Prostate gland (tissue), 2 donors: ENCODE data around the gene FAM98B.

Experiments used
- POLR2A ChIP-seq: fragments of 450-650 bp; IDR thresholded peaks from one replicate; pipeline ENCODE4 v1.6.1; 2016; ENCODE audit warnings: antibody characterized with exemption, mild to moderate bottlenecking
- TF ChIP-seq, protein P1 (sequence below), 4 experiments: fragments of 200-600 bp in 2 of 4; fragments of 450-650 bp in 2 of 4; sonication (generic) in 2 of 4; IDR thresholded peaks; 1 replicate in 3 of 4; 2 replicates in 1 of 4; pipeline ENCODE4 v1.5.1; 2016 to 2019; ENCODE audit warnings: antibody characterized with exemption in 4 of 4, mild to moderate bottlenecking in 2 of 4, moderate library complexity in 2 of 4

DNA sequence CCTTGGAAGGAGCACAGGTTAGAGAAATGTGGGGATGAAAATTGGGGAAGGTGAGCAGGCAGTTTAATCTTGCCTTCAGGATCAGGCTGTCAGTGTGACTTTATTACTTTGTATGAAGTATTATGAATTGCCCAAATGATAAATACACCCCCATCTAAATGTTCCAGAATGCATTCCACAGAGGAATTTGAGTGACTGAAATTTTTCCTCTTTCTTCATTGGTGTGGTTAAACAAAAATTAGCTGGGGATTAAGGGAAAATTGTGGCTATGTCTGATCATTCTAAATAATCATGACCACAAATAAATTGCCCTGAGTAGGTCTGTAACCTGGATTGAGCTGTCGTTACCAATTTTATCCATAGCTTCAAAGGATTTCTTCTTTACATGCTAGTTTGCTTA is 33.5 kb downstream of the FAM98B start:
- TF ChIP-seq, protein P1, sequence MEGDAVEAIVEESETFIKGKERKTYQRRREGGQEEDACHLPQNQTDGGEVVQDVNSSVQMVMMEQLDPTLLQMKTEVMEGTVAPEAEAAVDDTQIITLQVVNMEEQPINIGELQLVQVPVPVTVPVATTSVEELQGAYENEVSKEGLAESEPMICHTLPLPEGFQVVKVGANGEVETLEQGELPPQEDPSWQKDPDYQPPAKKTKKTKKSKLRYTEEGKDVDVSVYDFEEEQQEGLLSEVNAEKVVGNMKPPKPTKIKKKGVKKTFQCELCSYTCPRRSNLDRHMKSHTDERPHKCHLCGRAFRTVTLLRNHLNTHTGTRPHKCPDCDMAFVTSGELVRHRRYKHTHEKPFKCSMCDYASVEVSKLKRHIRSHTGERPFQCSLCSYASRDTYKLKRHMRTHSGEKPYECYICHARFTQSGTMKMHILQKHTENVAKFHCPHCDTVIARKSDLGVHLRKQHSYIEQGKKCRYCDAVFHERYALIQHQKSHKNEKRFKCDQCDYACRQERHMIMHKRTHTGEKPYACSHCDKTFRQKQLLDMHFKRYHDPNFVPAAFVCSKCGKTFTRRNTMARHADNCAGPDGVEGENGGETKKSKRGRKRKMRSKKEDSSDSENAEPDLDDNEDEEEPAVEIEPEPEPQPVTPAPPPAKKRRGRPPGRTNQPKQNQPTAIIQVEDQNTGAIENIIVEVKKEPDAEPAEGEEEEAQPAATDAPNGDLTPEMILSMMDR (IDR thresholded peaks at IDR 0.05) = no peak
- no peak for TF ChIP-seq POLR2A
